ENCODE measurements around the gene IL15RA.
"Not testable (repeated sequence)": the region's sequence is repeated elsewhere in the genome, so short reads cannot be mapped to it uniquely, and the experiment has no call there.

IL15RA gene

DNA sequence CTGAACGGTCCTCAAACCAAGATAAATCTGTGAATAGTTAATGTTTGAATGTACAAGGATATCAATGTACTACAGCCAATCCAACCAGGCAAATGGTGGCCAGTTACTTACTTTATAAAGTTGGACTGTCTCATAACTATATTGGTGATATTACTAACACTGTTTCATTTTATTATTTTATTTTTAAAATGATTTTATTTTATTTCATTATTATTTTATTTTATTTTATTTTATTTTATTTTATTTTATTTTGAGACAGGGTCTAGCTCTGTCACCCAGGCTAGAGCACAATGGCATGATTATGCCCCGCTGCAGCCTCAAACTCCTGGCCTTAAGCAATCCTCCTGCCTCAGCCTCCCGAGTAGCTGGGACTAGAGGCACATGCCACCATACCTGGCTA is 6.8 kb downstream of the IL15RA start:
- DNase-seq (ENCODE audit: low read depth), result no peak

DNA sequence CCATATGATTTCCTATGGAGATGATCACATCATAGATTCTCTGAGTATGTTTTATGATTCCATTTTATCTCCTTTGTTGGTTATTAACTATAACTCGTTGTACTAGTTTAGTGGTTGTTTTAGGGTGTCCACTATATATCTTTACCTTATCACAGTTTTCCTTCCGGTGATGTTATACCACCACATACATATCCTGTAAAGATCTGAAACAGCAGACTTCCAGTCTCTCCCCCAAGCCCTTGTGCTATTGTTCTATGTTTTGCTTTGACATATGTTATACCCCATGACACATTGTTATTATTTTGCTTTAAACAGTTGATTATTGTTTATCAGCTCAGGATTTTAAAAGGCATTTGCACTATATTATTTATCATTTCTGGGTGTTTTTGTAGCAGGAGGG is 7.3 kb downstream of the IL15RA start:
- no peak for DNase-seq (ENCODE audit: low read depth)

DNA sequence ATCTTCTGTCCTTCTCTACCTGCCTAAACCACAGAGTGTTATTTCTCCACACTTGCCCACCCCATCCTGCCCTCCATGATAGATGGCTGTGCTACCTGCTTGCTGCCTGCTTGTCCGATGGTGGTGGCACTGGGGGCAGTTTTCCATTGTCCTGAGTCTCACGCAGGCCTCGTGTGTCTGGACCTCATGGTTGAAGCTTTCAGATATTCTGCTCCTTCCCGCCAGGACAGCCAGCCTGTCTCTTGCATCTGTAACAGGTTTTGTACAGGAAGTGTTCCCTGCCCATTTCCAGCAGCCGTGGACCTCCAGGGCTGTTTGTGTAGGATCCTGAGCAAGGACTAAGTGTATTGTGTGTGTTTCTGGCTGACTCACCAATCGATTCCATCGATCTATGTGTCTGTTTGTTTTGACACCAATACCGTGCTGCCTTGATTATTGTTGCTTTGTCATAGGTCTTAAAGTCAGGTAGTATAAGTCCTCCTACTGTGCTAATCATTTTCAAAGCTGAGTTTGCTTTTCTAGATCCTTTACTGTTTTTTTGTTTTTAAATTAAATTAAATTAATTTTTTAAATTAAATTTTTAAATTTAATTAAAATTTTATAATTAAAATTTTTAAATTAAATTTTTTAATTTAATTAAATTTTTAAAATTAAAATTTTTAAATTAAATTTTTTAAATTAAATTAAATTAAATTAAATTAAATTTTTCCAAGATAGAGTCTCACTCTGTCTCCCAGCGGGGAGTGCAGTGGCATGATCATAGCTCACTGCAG is 8.5 kb downstream of the IL15RA start:
- no peak for DNase-seq (ENCODE audit: low read depth)

DNA sequence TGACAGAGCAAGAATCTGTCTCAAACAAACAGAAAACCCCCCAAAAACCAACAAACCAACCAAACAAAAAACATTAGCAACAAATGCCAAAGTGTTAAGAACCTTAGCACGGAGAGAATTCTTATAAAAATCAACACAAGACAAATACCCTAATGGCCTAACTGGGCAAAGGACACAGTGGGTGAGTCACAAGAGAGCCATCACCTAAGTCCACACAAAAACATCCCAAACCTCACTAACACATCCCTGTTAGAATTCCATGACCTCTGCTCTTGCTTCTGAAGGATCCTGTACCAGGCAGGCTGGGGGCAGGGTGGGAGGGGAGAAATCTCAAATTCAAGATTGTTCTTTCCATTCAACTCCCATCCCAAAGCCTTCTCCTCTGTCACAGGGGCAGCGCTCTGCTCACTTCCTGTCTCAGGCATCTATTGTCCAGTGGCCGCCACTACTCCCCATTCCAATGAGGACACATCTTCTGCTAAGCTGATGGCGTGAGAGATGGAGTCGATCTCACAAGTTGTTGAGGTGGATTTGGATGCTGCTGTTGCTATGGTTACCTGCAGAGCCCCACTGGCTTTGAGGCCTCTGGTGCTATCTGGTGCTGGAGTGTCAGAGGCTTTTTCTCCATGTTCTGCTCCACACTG is 9.2 kb downstream of the IL15RA start:
- no peak for DNase-seq (ENCODE audit: low read depth)

DNA sequence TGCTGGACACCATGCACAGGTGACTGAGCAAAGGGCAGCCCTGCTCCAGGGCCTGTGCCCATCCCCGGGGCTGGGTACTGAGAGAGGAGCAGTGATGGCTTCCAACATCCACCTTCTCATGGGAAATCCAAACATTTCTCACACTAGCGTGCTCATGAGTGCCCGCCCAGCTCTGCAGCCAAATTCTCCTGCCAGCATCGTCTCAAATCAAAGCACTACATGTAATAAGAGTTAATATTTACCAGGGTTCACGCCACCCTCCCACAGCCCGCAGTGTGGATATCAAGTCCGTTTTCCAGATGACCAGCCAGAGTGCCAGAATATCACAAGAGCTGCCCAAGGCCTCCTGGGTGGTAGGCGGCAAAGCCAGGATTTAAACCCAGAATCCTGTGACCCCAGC is 12.1 kb downstream of the IL15RA start:
- DNase-seq (ENCODE audit: low read depth), result no peak

DNA sequence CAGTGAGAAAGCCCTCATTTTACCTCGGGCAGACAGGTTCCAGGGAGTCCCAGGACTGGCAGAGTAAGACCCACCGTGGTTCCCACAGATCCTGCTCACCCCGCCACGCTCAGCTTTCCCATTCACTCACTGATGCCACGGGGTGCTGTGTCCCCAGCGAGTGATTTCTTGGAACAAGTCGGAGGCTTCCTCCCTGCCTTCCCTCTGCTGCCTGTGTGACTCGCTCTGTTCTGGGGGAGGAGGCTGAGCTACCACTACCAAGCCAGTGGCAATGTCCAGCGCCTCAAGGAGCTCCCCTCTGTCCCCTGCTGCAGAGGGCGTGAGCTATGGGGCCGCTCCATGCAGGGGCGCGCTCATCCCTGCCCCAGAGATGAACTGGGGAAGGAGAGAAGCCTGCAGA is 12.6 kb downstream of the IL15RA start:
- no peak for DNase-seq (ENCODE audit: low read depth)

DNA sequence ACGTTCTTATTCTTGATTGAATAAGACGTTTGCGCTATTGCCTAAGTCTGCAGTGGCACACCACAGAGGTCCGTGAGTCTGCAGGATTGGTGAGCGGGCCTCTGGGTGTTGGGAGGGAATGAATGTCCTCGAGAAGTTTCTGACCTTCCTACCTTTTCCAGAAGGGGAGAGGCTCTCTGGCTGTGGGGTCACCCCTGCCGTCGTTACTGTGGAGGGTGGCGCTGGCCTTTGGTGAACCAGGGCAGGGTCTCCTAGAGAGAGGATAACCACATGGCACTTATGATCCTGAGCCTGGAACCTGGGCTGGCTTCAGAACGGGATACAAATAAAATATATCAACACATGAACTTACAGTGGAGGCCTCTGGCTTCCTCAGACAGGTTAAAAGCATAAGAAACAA is 13.8 kb downstream of the IL15RA start:
- no peak for DNase-seq (ENCODE audit: low read depth)

DNA sequence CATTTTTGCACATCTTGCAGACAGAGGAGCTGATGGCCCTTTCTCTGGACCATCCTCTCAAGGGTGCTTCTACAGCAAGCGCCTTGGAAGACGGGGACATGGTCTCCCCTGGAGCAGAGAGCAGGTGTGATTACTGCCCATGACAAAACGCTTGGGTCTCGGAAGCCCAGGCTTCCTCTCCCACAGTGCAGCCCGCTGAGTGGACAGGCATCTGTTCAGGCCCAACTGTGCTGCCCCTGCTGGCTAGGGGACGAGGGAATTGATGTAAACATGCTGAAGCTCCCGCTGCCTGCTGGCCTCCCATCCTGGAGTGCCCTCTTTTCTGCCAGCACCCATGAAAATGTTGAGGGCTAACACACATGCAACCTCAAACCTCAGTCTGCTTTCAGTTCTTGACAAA is 14.3 kb downstream of the IL15RA start:
- no peak for DNase-seq (ENCODE audit: low read depth)

DNA sequence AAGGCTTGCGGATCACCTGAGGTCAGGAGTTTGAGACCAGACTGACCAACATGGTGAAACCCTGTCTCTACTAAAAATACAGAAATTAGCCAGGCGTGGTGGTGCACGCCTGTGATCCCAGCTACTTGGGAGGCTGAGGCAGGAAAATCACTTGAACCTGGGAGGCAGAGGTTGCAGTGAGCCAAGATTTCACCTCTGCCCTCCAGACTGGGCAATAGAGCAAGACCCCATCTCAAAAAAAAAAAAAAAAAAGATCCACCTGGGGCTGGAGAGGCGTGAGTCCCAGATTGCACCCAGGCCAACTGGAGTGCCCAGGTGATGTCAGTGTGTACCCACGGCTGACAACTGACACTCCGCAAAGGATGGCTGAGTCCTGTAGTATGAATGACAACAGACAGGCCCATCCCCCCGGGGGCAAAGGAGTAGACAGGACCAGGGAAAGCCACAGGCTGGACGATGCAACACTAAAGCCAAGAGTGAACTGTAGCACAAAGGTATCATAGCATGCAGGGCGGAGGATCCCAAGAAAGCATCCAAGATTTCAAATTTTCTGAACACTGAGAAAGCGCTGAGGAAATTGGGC is 14.9 kb downstream of the IL15RA start:
- not testable (repeated sequence) for DNase-seq (ENCODE audit: low read depth)

DNA sequence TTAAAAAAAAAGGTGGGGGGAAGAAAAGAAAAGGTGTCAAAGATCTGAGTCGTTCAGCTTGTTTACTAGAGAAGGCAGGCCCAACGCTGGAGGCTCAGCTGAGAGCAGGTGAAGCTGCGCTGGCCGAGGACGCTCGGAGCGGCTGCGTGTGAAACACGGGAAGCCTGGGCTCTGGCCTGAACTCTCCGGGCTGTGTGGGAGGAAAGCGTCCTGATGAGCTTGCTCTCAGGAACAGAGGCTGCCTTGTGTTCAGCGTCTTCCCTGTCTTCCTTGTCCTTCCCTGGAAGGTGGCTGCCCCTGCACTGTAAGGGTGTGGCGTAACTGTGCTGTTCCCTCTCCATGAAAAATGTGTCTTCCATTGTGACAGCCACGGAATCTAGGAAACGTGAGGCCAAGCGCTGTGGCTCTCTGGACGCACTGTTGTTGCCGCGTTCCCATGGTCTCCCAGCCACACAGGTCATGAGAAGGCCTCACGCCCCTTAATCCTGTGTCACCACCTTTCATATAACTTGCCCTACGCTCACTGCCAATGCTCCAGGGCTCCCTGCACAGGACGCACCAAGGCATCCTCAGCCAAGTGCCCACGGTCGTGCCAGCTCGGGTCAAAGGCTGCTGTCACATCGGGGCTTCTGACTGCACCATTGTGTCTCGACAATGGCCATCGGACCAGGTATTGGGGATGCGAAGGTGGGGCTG is 15.8 kb downstream of the IL15RA start:
- DNase-seq (ENCODE audit: low read depth), result no peak

DNA sequence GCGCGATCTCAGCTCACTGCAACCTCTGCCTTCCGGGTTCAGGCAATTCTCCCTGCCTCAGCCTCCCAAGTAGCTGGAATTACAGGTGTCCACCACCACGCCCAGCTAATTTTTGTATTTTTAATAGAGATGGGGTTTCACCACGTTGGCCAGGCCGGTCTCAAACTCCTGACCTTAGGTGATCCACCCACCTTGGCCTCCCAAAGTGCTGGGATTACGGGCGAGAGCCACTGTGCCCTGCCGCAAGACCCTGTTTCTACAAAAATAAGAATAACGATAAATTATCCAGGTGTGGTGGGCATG is 16.4 kb downstream of the IL15RA start:
- DNase-seq (ENCODE audit: low read depth), result not testable (repeated sequence)

DNA sequence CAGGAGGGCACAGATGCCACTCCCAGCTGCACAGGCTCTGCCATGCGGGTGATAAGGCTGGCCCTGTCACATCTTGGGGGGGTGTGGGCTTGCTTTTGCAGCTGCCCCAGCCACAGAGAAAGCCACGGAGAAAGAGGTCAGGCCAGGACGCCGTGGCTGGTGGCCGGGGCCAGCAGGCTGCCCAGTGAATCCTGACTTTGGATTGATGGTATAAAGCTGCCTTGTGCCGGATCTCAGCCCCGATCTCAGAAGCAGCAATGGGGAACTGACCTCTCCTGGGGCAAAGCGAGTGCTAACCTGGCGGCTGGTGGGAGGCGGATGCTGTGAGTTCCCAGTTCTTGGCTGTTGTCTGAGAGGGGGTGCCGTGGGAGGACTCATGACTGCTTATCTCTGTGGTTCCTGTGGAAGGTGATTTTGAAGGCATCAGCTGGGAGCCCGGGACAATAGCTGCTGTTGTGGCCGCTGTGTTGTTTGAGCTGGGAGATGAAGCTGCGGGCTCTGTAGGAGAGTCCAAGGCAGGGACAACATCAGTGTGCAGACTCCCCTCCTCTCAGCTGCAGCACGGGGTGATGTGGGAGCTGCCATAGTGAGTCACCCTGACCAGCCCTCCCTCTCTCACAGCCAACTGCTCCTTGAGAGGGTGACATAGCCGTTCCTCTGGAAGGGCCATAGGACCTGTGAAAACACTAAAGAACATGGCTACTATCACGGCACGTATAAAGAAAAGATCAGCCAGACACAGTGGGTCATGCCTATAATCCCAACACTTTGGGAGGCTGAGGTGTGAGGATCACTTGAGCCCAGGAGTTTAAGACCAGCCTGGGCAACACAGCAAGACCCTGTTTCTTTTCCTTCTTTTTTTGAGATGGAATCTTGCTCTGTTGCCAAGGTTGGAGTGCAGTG is 17.0 kb downstream of the IL15RA start:
- peak; percentile 55 for DNase-seq (ENCODE audit: low read depth)

DNA sequence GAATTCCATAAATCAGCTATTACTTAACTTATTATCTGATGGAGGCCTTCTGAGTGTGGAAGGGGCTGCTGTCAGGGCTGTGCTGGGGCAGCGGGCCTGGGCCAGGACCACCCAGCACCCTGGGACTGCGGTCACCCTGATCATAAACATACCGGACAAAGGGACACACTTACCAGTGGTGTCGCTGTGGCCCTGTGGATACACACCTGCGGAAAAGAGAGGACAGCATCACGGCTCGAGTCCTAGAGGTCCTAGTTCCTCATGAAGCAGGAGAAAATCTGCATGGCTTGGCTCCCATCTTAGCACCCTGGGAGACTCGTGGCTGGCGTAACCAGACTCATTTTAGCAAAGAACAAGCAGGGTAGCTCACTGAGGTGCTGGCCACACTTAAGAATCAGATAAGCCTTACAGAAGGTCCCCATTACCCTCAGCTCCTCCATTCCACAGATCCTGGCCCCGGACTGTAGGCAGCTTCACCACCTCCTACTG is 17.7 kb downstream of the IL15RA start:
- no peak for DNase-seq (ENCODE audit: low read depth)

DNA sequence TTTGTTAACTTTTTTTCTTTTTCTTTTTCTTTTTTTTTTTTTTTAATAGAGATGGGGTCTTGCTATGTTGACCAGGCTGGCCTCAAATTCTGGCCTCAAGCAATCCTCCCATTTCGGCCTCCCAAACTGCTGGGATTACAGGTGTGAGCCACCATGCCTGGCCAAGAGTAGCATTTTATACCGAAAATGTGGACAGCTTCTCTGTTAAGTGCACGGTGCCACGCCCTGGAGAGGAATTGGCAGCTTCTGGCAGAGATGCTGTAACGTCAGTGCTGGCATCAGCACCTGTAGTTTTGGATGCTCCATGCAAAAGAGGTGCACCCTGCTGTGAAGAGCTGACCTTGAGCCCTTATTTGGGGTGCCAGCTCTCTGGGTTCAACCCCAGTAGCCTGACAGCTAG is 18.2 kb downstream of the IL15RA start:
- DNase-seq (ENCODE audit: low read depth), result no peak

DNA sequence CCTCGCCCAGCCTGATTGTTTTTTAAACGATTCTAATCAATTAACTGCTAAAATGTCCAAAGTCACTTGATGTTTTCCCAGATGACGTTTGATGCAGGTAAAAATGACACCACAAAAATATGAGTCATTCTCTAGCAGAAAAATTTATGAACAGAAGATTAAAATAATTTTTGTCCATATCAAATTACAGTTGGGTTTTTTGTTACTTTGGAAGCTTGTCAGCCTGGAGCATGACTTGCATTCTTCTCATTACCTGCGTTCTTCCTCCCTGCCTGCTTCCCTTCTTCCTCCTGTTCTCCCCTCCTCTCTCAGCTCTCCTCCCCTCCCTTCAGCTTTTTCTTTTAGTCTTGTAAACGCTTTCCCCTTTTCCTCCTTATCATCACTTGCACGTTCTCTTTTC is 18.7 kb downstream of the IL15RA start:
- DNase-seq (ENCODE audit: low read depth), result peak; percentile 47

DNA sequence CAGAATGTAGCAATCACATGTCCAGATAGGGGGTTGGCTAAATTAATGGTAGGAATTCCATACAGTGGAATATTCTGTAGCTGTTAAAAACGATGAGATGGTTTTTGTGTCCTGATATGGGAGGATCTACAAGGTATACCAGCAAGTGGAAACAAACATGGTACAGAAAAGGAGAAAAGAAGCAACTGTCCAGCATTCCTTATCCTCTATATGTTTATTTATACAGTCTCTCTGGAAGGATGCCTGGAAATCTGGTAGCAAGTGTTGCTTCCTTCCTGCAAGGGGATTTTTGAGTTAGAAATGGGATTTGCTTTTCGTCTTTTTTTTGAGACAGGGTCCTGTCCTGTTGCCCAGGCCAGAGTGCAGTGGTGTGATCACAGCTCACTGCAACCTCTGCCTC is 19.3 kb downstream of the IL15RA start:
- peak; percentile 81 for DNase-seq (ENCODE audit: low read depth)

DNA sequence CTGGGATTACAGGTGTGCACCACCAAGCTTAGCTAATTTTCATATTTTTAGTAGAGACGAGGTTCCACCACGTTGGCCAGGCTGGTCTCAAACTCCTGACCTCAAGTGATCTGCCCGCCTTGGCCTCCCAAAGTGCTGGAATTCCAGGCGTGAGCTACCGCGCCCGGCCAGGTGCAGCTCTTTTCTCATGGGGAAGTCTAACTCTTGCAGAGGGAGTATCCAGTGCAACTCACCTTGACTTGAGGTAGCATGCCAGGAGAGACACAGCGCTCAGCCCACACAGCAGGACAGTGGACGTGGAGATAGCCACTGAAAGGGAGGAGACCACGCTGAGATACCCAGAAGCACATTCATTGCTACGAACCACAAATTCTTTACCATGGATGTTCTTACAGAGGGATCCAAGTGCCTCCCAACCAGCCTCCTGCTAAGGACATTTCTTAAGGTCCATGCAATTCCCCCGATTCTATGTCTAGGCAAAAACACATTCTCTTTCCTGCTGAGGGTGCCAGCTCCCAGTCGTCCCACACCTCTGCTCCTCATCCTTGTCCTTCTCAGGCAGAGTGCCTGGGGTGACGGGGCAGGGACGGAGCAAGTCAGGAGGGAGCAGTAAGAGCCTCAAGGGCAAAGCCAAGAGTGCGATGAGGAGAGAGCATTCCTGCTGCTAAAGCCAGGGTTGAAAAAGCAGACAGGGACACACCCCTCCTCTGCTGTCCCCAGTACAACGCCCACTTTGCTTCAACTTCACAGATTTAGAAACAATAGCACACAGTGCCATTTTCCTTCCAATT is 21.0 kb downstream of the IL15RA start:
- DNase-seq (ENCODE audit: low read depth), result no peak

DNA sequence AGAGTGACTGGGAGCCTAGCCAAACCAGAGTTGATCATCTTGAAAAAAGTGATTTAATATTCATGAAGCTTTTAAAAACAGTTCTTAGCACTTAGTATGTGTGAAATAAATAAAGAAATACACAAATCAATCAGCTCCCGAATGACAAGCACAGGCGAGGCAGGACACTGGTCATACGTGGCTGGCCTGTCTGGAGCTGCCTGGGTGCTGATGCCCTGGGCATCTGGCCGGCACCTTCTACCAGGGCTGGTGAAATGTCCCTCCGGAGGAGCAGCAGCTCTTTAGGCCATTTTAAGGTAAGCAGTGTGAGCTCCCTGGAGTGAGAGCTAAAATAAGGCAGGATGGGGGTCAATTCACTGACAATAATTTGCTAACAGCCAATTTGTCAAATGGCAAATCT is 23.7 kb downstream of the IL15RA start:
- DNase-seq (ENCODE audit: low read depth), result no peak

DNA sequence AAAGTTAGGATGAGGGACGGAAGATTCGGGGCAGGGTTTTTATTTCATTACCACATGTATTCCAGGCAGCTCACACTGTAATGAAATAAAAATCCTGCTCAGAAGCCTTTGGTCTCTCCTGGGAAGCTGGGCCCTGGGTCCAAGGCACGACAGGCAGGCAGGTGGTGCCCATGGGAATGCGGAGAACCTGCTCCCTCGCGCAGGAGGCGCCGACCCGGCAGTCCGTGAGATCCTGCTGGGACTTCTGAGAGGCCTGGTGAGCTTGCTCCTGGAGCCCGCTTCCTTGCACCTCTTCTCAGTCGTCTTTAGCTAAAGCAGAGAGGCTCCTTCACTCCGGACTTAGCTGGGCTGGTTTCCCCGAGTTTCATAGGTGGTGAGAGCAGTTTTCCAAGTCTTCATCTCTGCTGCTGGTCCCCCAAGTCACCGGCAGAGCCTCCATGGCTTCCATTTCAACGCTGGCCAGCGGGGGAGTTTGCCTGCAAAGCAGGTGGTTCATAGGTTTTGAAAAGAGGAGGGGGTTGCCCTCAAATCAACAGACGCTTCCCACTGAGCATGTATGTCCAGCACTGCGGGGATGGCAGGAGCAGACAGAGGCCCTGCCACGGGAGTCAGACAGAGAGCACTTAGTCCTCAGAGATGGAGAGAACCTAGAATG is 24.5 kb downstream of the IL15RA start:
- DNase-seq (ENCODE audit: low read depth), result no peak

DNA sequence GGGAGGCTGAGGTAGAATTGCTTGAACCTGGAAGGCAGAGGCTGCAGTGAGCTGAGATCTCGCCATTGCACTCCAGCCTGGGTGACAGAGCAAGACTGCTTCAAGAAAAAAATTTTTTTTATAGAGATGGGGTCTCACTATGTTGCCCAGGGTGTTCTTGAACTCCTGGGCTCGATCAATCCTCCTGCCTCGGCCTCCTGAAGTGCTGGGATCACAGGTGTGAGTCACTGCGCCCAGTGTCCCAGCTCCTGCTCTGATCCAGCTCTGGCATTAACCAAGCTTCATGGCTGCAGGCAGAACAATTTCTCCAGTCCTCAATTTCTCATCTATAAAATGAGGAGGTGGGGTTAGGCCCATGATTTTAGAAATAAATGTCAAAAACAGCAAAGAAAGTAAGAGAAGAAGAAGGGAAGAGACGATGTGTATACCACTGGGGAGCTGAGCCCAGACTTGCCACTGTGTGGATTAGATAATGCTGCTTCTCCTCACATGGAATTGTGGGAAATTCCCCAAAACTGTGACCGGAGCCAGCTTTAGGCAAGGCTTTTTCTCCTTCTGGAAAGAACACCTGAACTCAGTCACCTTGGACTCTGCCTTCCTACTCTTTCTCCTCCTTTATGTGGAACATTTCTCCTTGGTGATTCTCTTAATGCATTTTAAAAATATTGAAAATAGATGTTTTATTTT is 25.5 kb downstream of the IL15RA start:
- DNase-seq (ENCODE audit: low read depth), result no peak

Measured in iris pigment epithelial cell (primary cell).